Head of caudate nucleus (tissue), 42 donors: ENCODE results near the gene CASS4.
"Not testable (repeated sequence)": the region's sequence is repeated elsewhere in the genome, so short reads cannot be mapped to it uniquely, and the experiment has no call there.

Experiments
- DNase-seq, 42 donors: peaks; one replicate each; pipeline versions ENCODE4 v3.0.0 to v3.0.0-alpha.2; 2020 to 2021; ENCODE audit warnings: mixed read lengths in 7 of 42
- intact Hi-C: fragments of 100-400 bp; cut with DNase I; formaldehyde crosslinking; loops from one replicate; pipeline ENCODE4 v1.15.0; 2022

The CASS4 gene

DNA sequence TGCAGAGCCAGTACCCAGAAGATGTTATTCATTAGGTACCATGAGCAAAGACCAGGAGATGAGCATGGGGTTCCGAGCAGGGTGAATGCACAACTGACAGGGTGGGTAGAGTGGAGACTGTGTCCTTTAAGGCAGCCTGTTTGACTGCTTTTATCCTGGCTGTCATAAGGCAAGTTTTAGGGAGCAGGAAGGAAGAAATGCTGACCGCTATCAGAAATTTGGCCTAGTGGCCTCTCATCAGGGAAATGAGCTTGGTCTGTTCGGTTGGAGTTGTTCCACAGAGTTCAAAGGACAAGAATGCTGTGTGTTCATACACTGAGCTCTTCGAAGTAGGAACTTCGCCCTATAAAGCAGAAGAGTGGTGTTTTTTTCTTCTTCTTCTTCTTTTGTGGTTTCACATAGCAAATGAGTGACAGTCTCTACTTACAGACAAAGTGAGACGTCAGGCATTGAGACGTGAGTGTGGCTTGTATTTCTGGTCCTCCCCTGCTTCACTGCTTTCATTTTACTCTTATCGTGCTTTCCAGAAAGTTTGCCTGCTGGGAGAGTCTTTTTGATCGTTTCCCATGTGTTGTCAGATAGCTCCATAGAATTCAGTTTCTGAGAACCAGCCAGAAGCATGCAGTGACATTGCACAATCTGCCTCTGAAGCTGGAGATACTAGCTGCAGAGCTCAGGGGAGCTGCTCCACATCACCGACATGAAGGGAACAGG is at the start of gene CASS4:
CASS4 (plus strand) TSS at position 502 of the 714 bp plus-strand sequence; CDS start at position 701, 199 bp downstream.
- DNase-seq = peak in 2 of 42 donors; percentile 8 to 10
- intact Hi-C loops = no loop called here

DNA sequence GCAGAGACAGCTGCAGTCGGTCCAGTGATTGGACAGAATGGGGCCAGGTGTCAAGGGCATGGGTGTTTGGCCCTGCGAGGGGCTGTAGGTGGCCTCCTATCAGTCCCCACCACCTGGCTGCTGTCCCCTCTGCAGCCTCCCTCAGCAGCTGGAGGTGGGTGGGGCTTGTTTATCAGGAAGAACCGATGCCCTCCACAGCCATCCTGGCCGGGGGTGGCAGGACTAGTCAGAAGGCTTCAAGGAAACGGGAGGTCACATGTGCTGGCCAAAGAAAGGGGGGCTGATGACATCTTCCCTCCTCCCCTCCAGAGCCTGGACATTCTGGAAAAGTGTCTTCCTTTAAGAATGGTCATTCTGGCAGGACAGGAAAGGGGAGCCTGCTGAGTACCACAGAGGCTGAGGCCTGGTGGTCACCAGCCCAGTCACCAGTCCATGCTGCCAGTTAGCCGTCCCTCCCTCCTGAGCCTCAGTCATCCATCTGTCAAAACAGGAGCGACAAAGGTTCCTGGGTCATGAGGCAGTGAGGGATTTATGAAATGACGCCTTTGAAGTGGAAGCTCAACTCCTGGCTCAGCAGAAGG is 49.1 kb upstream of the CASS4 start:
- intact Hi-C loops = no loop called here
- peak in 1 of 42 donors; percentile 25 for DNase-seq

- peak in 1 of 42 donors; percentile 20 for DNase-seq
- intact Hi-C loops = no loop called here
Observed at GRCh38 chr20:56363491-56363890, 48.6 kb upstream of the CASS4 start.

GRCh38 chr20:56368351-56369134 is 43.5 kb upstream of the CASS4 start:
- peak in 22 of 42 donors; percentile 13 to 77 (median 50) for DNase-seq
- intact Hi-C loops = no loop called here

- intact Hi-C loops = no loop called here
- no peak for DNase-seq
Observed at GRCh38 chr20:56369179-56369578, 42.9 kb upstream of the CASS4 start.

DNA sequence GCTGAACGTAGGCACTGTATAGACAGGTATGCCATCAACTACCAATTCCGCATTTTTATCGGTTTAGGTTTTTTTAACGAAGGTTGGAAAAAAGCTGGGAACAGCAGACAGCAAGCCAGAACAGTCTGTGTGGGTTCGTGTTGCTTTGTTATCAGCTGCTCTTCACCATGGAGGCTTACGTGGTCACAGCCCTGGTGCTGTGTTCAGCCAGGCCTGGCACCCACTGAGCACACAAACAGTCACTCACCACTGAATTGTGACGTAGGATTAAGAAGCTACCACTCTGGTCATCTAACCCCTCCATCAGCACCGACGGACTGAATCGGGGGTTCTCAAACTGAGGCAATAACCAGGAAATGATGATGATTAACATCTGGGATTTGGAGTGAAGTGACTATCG is 40.1 kb upstream of the CASS4 start:
- intact Hi-C loops = no loop called here
- DNase-seq = peak in 1 of 42 donors; percentile 19

GRCh38 chr20:56372850-56373249 is 39.2 kb upstream of the CASS4 start:
- intact Hi-C loops = no loop called here
- peak in 1 of 42 donors; percentile 22 for DNase-seq

- DNase-seq = peak in 1 of 42 donors; percentile 5
- intact Hi-C loops = no loop called here
Observed at GRCh38 chr20:56373942-56374341, 38.1 kb upstream of the CASS4 start.

- DNase-seq = no peak
- intact Hi-C loops = no loop called here
Observed at GRCh38 chr20:56376331-56376730, 35.7 kb upstream of the CASS4 start.

GRCh38 chr20:56378386-56378785 is 33.7 kb upstream of the CASS4 start:
- DNase-seq = no peak
- intact Hi-C loops = no loop called here

DNA sequence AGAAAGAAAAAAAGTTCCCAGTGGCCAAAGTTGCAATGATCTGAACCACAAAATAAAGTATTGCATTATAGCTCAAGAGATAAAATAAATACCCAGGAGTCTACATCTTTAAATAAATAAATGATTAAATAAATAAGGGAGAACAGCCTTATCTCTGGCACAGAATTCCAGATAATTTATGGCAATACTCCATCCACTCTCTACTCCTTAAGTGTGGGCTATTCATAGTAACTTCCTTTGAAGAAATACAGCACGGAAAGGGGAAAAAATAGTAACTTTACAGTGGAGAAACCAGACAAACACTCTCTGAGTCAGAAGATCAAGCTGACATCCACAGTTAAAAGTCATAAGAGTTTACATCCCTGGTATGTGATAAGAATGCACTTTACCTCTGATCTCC is 31.7 kb upstream of the CASS4 start:
- intact Hi-C loops = no loop called here

DNA sequence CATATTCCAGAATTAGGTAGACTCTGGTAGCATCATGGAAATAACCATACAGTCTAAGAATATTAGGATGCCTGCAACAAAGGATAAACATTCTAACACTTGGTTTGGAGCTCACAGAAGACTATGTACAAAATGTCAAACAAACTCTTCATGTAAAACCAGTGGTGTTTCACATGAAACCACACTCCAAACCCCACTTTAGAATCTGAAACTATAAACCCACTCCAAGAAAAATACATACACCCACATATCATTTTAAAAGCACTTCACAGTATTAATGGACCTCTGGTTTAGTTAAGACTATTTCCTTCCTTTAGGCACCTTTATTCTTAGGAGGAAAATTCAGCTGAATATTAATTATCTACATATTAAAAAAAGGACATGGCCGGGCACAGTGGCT is 30.6 kb upstream of the CASS4 start:
- DNase-seq = no peak
- intact Hi-C loops = no loop called here

More for the DNA sequence above, 31.7 kb upstream of the CASS4 start:
- no peak for DNase-seq

- no peak for DNase-seq
- intact Hi-C loops = no loop called here
Observed at GRCh38 chr20:56382696-56383095, 29.4 kb upstream of the CASS4 start.

DNA sequence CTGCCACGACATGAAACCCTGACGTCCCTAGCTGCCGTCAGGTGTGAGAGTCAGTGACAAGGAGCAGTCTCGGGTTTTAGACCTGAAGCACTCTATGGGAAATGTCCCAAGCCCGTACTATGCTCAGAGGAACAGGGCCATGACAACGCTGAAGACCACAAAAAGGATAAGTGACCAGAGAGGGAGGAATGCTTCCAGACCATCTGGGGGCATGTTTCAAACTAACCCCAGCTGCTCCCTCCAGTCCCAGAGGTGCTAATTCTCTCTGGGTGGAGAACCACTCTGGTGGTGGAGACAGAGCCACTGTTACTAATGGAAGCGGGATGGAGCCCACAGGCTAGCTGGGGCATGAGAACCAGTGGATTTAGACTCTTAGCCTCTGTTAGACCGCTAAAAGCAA is 28.7 kb upstream of the CASS4 start:
- peak in 1 of 42 donors; percentile 8 for DNase-seq
- intact Hi-C loops = no loop called here

GRCh38 chr20:56385130-56385529 is 26.9 kb upstream of the CASS4 start:
- intact Hi-C loops = no loop called here
- no peak for DNase-seq

- intact Hi-C loops = no loop called here
- no peak for DNase-seq
Observed at GRCh38 chr20:56386219-56386618, 25.8 kb upstream of the CASS4 start.

DNA sequence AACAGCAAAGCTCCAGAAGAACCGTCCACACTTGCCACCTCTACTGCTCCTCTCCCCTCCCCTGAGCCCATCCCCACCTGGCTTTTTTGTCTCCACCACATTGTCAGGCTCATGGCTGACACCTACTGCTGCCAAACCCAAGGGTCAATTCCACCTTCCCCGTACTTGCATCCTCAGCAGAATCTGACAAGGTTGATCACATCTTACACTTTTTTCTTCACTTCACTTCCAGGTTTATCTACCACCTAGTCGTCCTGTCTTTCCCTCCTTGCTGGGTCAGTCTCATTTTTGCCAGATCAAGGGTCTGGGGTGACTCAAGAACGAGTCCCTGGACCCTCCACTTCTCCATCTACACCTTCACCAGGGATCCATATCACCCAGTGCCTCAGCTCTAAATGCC is 23.2 kb upstream of the CASS4 start:
- DNase-seq = no peak
- intact Hi-C loops = no loop called here

DNA sequence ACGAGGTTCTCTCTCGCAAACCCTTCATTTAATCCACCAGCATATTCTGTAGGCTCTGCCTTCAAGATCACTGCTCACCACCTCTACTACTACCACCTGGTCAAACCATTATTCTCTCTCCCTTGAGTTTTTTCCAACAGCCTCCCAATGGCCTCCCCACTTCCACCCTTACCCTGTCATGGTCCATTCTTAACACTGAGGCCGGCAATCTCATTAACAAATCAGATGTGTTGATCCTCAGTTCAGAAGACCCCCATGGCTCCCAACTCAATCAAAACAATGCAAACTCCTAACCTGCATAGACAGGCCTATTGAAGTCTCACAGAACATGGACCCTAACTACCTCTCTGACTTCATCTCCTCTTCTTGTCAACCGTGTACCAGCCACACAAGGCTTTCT is 22.3 kb upstream of the CASS4 start:
- intact Hi-C loops = loop anchor here (5.0 kb wide), 1 partner anchor 77 kb away; the partner anchor contains the start of gene RTF2
- no peak for DNase-seq

DNA sequence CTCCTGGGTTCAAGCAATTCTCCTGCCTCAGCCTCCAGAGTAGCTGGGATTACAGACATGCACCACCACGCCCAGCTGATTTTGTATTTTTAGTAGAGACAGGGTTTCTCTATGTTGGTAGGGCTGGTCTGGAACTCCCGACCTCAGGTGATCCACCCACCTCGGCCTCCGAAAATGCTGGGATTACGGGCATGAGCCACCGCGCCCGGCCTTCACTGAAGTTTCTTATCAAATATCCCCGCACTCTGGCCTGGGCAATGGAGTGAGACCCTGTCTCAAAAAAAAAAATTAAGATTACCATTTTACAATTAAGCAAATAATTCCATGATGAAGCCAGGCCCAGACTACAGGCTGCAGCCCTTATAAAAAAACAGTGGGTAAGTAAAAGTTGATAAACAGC is 21.7 kb upstream of the CASS4 start:
- not testable (repeated sequence) for DNase-seq
- intact Hi-C loops = loop anchor here (5.0 kb wide), 1 partner anchor 77 kb away; the partner anchor contains the start of gene RTF2

- intact Hi-C loops = loop anchor here (5.0 kb wide), 1 partner anchor 76 kb away; the partner anchor contains the start of gene RTF2
- DNase-seq = no peak
Observed at GRCh38 chr20:56391037-56391436, 21.0 kb upstream of the CASS4 start.
